K562 (cell line): ENCODE measurements around the gene RHOF. TPM values are rescaled to one million over a fixed set of nuclear protein-coding genes. Genes with fewer than 3 reads are reported as not detected.

ENCODE experiments used
- ARNT ChIP-seq, 2 experiments: fragments of 450-650 bp; IDR thresholded peaks; 2 replicates each; pipeline ENCODE4 v1.6.1; 2016; ENCODE audit warnings: mild to moderate bottlenecking in 1 of 2
- ATF2 ChIP-seq: sonication (generic); formaldehyde crosslinking; IDR thresholded peaks from 2 replicates; pipeline ENCODE4 v1.8.1; 2022; ENCODE audit warnings: missing genetic modification reagents
- CHD1 ChIP-seq: fragments of 200-600 bp; sonication (generic); IDR thresholded peaks from one replicate; pipeline ENCODE4 v1.6.1; 2012; ENCODE audit warnings: mild to moderate bottlenecking, moderate library complexity, low read length, inconsistent platforms
- DEAF1 ChIP-seq: fragments of 450-650 bp; formaldehyde crosslinking; IDR thresholded peaks from 2 replicates; pipeline ENCODE4 v1.4.0; 2020; ENCODE audit warnings: mild to moderate bottlenecking, moderate library complexity
- E2F6 ChIP-seq, 2 experiments: IDR thresholded peaks; 2 replicates each; pipeline ENCODE4 v1.6.1; 2011; ENCODE audit warnings: borderline replicate concordance in 1 of 2, control low read depth in 1 of 2, low read depth in 1 of 2, low read length in 1 of 2, mild to moderate bottlenecking in 1 of 2, mixed read lengths in 1 of 2, moderate library complexity in 1 of 2; ENCODE audit not compliant: insufficient read depth in 1 of 2, insufficient read length in 1 of 2, poor library complexity in 1 of 2, severe bottlenecking in 1 of 2; ENCODE audit errors: extremely low read depth in 1 of 2
- FOXP4 ChIP-seq: sonication (generic); formaldehyde crosslinking; IDR thresholded peaks from 2 replicates; pipeline ENCODE4 v1.8.0; 2022; ENCODE audit warnings: mild to moderate bottlenecking, missing genetic modification reagents, borderline replicate concordance
- GATAD2A ChIP-seq: fragments of 450-650 bp; IDR thresholded peaks from 2 replicates; pipeline ENCODE4 v1.6.1; 2017
- KHSRP ChIP-seq: fragments of 450-650 bp; IDR thresholded peaks from 2 replicates; pipeline ENCODE4 v1.6.1; 2017
- KLF10 ChIP-seq: fragments of 250-450 bp; sonication (Bioruptor Pico); IDR thresholded peaks from 2 replicates; pipeline ENCODE4 v1.6.1; 2021; ENCODE audit warnings: matching md5 sums
- MIER1 ChIP-seq: fragments of 450-650 bp; IDR thresholded peaks from 2 replicates; pipeline ENCODE4 v1.6.1; 2016; ENCODE audit warnings: antibody characterized with exemption, mild to moderate bottlenecking, low read depth
- POLR2H ChIP-seq: IDR thresholded peaks from 2 replicates; pipeline ENCODE4 v1.6.1; 2016; ENCODE audit warnings: missing genetic modification characterization, low read depth, mild to moderate bottlenecking, control low read depth, missing compliant biosample characterization, moderate library complexity
- POU5F1 ChIP-seq: fragments of 150-350 bp; IDR thresholded peaks from 2 replicates; pipeline ENCODE4 v1.6.1; 2014; ENCODE audit warnings: borderline replicate concordance, low read length, low read depth, mild to moderate bottlenecking; ENCODE audit not compliant: partially characterized antibody
- SNAPC5 ChIP-seq: fragments of 250-450 bp; sonication (Bioruptor Pico); IDR thresholded peaks from 2 replicates; pipeline ENCODE4 v1.8.0; 2021; ENCODE audit warnings: moderate library complexity, mild to moderate bottlenecking, inconsistent platforms
- YY1 ChIP-seq, 3 experiments: IDR thresholded peaks; 2 replicates each; pipeline ENCODE4 v1.6.1; 2011; ENCODE audit warnings: low read length in 2 of 3, mild to moderate bottlenecking in 2 of 3, moderate library complexity in 2 of 3, borderline replicate concordance in 1 of 3, control low read depth in 1 of 3, low read depth in 1 of 3; ENCODE audit not compliant: insufficient read depth in 3 of 3, insufficient replicate concordance in 2 of 3, control insufficient read depth in 1 of 3, insufficient read length in 1 of 3; ENCODE audit errors: extremely low read depth in 1 of 3
- ZBTB2 ChIP-seq: fragments of 450-650 bp; IDR thresholded peaks from 2 replicates; pipeline ENCODE4 v1.6.1; 2016; ENCODE audit warnings: antibody characterized with exemption
- ZNF253 ChIP-seq: fragments of 250-450 bp; sonication (Bioruptor Pico); conservative IDR thresholded peaks from 2 replicates; pipeline ENCODE4 v1.6.1; 2021; ENCODE audit warnings: mild to moderate bottlenecking
- ZNF431 ChIP-seq: sonication (generic); formaldehyde crosslinking; IDR thresholded peaks from 2 replicates; pipeline ENCODE4 v1.8.0; 2022; ENCODE audit warnings: mild to moderate bottlenecking, missing genetic modification reagents
- ZNF445 ChIP-seq: fragments of 250-450 bp; sonication (Bioruptor Pico); IDR thresholded peaks from 2 replicates; pipeline ENCODE4 v1.4.0; 2020; ENCODE audit warnings: low read depth, mild to moderate bottlenecking, moderate library complexity
- ZNF644 ChIP-seq: fragments of 200-800 bp; sonication (Bioruptor generic); IDR thresholded peaks from 2 replicates; pipeline ENCODE4 v1.6.1; 2016; ENCODE audit warnings: low read depth, missing genetic modification characterization, missing compliant biosample characterization
- ZNF830 ChIP-seq: fragments of 250-450 bp; sonication (Bioruptor Pico); IDR thresholded peaks from 2 replicates; pipeline ENCODE4 v1.5.0; 2021; ENCODE audit warnings: mild to moderate bottlenecking
- polyA plus RNA-seq, 8 experiments: library from polyadenylated mRNA; depleted of rRNA in 4 of 8; stranded (reverse) in 5 of 8; unstranded in 3 of 8; fragments of >200 nt; fragmentation: Nextera tagmentation in 2 of 8; fragmentation: Illumina TruSeq in 1 of 8; extraction: Ambion mirVana in 2 of 8; extraction: Trizol in 1 of 8; gene quantifications; 2 replicates each; pipeline versions ENCODE4 v1.2.1 to v1.2.3, GENCODE V29; 2011 to 2014; ENCODE audit warnings: inconsistent platforms in 1 of 8, missing spikeins in 1 of 8
- total RNA-seq, 7 experiments: library from RNA; depleted of rRNA in 6 of 7; stranded (reverse); fragments of >200 nt in 6 of 7; fragmentation: Illumina TruSeq in 2 of 7; extraction: Trizol in 2 of 7; gene quantifications; 2 replicates each; pipeline versions ENCODE4 v1.2.1 to v1.2.3, GENCODE V29; 2011 to 2021; ENCODE audit warnings: low replicate concordance in 1 of 7

RHOF gene
- total and polyA plus RNA-seq, 9 of the 15 experiments (the other 6 are each of a cell fraction or from before 2014, with no cell fraction given), result 0.13 to 10.1 (median 4.0) TPM

- no peak for TF ChIP-seq FOXP4
- TF ChIP-seq ZNF830, result no peak
- no peak for TF ChIP-seq ARNT (IDR thresholded peaks at IDR 0.05)
- no peak for TF ChIP-seq SNAPC5 (CRISPR knock-in tag)
- no peak for TF ChIP-seq POU5F1
- no peak for TF ChIP-seq ATF2
- no peak for TF ChIP-seq ZNF445 (CRISPR knock-in tag)
- no peak for TF ChIP-seq GATAD2A
- no peak for TF ChIP-seq KLF10 (CRISPR knock-in tag)
- TF ChIP-seq MIER1, result no peak
- TF ChIP-seq ZBTB2, result no peak; the same call in 1 of the 2 replicates
- no peak for TF ChIP-seq KHSRP
- TF ChIP-seq YY1 (IDR thresholded peaks at IDR 0.05; ENCODE audit: borderline replicate concordance in 1 of 3, control insufficient read depth in 1 of 3, extremely low read depth in 1 of 3, insufficient read depth in 3 of 3, insufficient read length in 1 of 3, insufficient replicate concordance in 2 of 3, low read depth in 1 of 3, low read length in 2 of 3), result no peak
- TF ChIP-seq E2F6 (IDR thresholded peaks at IDR 0.05; ENCODE audit: borderline replicate concordance in 1 of 2, extremely low read depth in 1 of 2, insufficient read depth in 1 of 2, insufficient read length in 1 of 2, low read depth in 1 of 2, low read length in 1 of 2, poor library complexity in 1 of 2, severe bottlenecking in 1 of 2), result no peak
- TF ChIP-seq ZNF253 (CRISPR knock-in tag), result no peak
- no peak for TF ChIP-seq ZNF644 (tag)
- no peak for TF ChIP-seq ZNF431 (CRISPR knock-in tag)
- TF ChIP-seq CHD1, result no peak
- no peak for TF ChIP-seq DEAF1
- TF ChIP-seq POLR2H (tag), result no peak
These were observed 55.1 kb downstream of the RHOF start (continued) for GRCh38 chr12:121738340-121738858.
